ENCODE measurements around the gene SH3RF3. TPM values are rescaled to one million over a fixed set of nuclear protein-coding genes. Genes with fewer than 3 reads are reported as not detected.

The SH3RF3 gene
- polyA plus RNA-seq, 1 donor (not counting 4 experiments of a cell fraction or from before 2014, with no cell fraction given): 0.08 TPM

DNA sequence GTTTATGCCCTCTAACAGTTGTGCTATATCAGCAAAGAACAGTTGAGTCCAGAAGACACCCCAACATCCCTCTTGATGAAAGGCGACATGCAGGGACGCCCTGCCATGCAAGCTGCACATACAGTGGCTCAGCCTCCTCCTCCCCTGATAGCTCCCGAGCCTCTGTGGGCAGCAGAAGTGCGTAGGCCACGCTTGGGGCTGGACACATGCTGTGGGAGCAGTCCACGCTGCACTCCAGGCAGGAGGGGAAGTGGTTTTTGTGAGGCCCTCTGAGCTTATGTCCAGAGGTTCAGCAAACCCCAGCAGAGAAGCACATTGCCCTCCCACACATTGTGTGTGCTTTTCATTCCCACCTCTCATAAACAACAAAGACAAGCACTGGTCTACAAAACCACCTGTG, 322.7 kb downstream of the SH3RF3 start:
- Histone ChIP-seq H3K4me2 (ENCODE audit: control insufficient read depth, extremely low read depth, insufficient read depth, low read depth, low read length) (no peak overlapping the region), H3K36me3 (ENCODE audit: control insufficient read depth in 2 of 2, extremely low read depth in 1 of 2, insufficient read depth in 2 of 2, low read length in 2 of 2) (no peaks in the 10 kb centered on the region), H2AFZ (ENCODE audit: control insufficient read depth, low read length) (no peak overlapping the region), H4K20me1 (ENCODE audit: control insufficient read depth, extremely low read depth, insufficient read depth, low read length) (no peaks in the 10 kb centered on the region), H3K4me1 (ENCODE audit: control insufficient read depth, extremely low read depth, insufficient read depth, low read length) (no peaks in the 10 kb centered on the region), H3K9ac (ENCODE audit: control insufficient read depth, extremely low read depth, insufficient read depth, low read length) (no peak overlapping the region), H3K27me3 (ENCODE audit: control insufficient read depth, extremely low read depth, insufficient read depth, low read length) (no peaks in the 10 kb centered on the region), H3K27ac (ENCODE audit: control insufficient read depth, insufficient read depth, low read length) (no peak overlapping the region), H3K9me3 (ENCODE audit: control insufficient read depth, low read depth, low read length) (no peaks in the 10 kb centered on the region), H3K4me3 (ENCODE audit: control insufficient read depth in 2 of 3, extremely low read depth in 1 of 3, insufficient read depth in 2 of 3, low read depth in 1 of 3, low read length in 3 of 3) (no peak overlapping the region), H3K79me2 (ENCODE audit: control insufficient read depth, insufficient read depth, low read length) (no peaks in the 10 kb centered on the region), H3K9me1 (ENCODE audit: control insufficient read depth, extremely low read depth, insufficient read depth, low read length) (no peaks in the 10 kb centered on the region)
- DNase-seq (ENCODE audit: low read depth, low spot score) (no peak), FAIRE-seq (no peak)
- TF ChIP-seq, protein P1, sequence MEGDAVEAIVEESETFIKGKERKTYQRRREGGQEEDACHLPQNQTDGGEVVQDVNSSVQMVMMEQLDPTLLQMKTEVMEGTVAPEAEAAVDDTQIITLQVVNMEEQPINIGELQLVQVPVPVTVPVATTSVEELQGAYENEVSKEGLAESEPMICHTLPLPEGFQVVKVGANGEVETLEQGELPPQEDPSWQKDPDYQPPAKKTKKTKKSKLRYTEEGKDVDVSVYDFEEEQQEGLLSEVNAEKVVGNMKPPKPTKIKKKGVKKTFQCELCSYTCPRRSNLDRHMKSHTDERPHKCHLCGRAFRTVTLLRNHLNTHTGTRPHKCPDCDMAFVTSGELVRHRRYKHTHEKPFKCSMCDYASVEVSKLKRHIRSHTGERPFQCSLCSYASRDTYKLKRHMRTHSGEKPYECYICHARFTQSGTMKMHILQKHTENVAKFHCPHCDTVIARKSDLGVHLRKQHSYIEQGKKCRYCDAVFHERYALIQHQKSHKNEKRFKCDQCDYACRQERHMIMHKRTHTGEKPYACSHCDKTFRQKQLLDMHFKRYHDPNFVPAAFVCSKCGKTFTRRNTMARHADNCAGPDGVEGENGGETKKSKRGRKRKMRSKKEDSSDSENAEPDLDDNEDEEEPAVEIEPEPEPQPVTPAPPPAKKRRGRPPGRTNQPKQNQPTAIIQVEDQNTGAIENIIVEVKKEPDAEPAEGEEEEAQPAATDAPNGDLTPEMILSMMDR (optimal IDR thresholded peaks at IDR 0.05 in 1 of 3, IDR thresholded peaks at IDR 0.05 in 1 of 3, conservative IDR thresholded peaks at IDR 0.05 in 1 of 3; ENCODE audit: extremely low read depth in 1 of 3, insufficient read depth in 2 of 3, low read length in 3 of 3): no peak
- no peak for TF ChIP-seq EZH2 (IDR thresholded peaks at IDR 0.05; ENCODE audit: low read length)
- dilution Hi-C loops (cut with MboI; ENCODE audit: extremely low pct_ligation_motif_present, low sequenced_read_pairs): no loop called here

DNA sequence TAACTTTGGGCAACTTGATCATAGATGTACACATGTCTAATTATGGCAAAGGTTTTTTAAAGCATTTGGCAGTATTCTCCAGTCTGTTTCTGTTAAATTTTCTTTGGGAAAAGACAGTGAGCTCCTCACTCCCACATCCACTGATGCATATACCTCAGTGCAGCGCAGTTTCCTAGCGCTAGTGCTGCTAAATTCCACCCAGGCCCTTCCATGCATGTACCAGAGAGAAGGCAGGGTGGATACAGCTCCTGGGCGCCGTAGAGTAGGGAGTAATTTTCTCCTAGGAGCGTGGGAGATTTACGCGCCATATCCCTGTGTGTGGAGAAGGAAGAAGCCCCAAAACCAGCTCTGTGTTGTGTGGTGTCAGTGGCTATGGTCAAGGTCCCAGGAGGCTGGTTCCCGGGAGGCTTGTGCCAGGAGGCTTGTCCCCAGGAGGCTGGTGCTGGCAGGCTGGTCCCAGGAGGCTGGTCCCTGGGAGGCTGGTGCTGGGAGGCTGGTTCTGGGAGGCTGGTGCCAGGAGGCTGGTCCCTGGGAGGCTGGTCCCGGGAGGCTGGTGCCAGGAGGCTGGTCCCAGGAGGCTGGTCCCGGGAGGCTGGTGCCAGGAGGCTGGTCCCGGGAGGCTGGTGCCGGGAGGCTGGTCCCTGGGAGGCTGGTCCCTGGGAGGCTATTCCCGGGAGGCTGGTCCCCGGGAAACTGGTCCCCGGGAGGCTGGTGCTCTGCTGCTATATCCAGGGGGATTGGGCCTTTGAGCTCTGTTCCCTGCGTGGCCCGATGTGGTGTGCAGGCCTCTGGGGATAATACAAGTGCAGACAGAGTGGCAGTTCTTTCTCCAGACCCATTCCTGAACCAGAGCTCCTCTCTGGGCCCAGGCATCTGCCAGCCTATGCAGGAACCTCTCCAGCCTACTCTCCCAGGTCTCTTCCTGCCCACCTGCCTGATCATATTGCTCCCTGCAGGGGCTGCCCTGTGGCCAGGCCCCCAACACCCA, 323.6 kb downstream of the SH3RF3 start:
- dilution Hi-C loops (cut with MboI; ENCODE audit: extremely low pct_ligation_motif_present, low sequenced_read_pairs): no loop called here
- FAIRE-seq (no peak), DNase-seq (ENCODE audit: low read depth, low spot score) (no peak)
- no peak overlapping the region for H3K4me3 ChIP-seq (ENCODE audit: control insufficient read depth in 2 of 3, extremely low read depth in 1 of 3, insufficient read depth in 2 of 3, low read depth in 1 of 3, low read length in 3 of 3)
- no peak overlapping the region for H3K4me2 ChIP-seq (ENCODE audit: control insufficient read depth, extremely low read depth, insufficient read depth, low read depth, low read length)
- TF ChIP-seq, protein P1 (optimal IDR thresholded peaks at IDR 0.05 in 1 of 3, IDR thresholded peaks at IDR 0.05 in 1 of 3, conservative IDR thresholded peaks at IDR 0.05 in 1 of 3; ENCODE audit: extremely low read depth in 1 of 3, insufficient read depth in 2 of 3, low read length in 3 of 3): no peak
- no peak for TF ChIP-seq EZH2 (IDR thresholded peaks at IDR 0.05; ENCODE audit: low read length)
- H3K79me2 ChIP-seq (ENCODE audit: control insufficient read depth, insufficient read depth, low read length): no peaks in the 10 kb centered on the region
- H3K27me3 ChIP-seq (ENCODE audit: control insufficient read depth, extremely low read depth, insufficient read depth, low read length): no peaks in the 10 kb centered on the region
- no peaks in the 10 kb centered on the region for H3K36me3 ChIP-seq (ENCODE audit: control insufficient read depth in 2 of 2, extremely low read depth in 1 of 2, insufficient read depth in 2 of 2, low read length in 2 of 2)
- no peaks in the 10 kb centered on the region for H3K4me1 ChIP-seq (ENCODE audit: control insufficient read depth, extremely low read depth, insufficient read depth, low read length)
- no peak overlapping the region for H3K9ac ChIP-seq (ENCODE audit: control insufficient read depth, extremely low read depth, insufficient read depth, low read length)
- no peaks in the 10 kb centered on the region for H3K9me1 ChIP-seq (ENCODE audit: control insufficient read depth, extremely low read depth, insufficient read depth, low read length)
- H3K9me3 ChIP-seq (ENCODE audit: control insufficient read depth, low read depth, low read length): no peaks in the 10 kb centered on the region
- H4K20me1 ChIP-seq (ENCODE audit: control insufficient read depth, extremely low read depth, insufficient read depth, low read length): no peaks in the 10 kb centered on the region
- H3K27ac ChIP-seq (ENCODE audit: control insufficient read depth, insufficient read depth, low read length): no peak overlapping the region
- H2AFZ ChIP-seq (ENCODE audit: control insufficient read depth, low read length): no peak overlapping the region

All from keratinocyte (primary cell).